DMS153 (cell line): ENCODE data around the gene COX6B1.
"Not testable (repeated sequence)": the region's sequence is repeated elsewhere in the genome, so short reads cannot be mapped to it uniquely, and the experiment has no call there.

Source experiments
- DNase-seq: peaks from one replicate; lab custom pipeline; 2025; lab: John Stamatoyannopoulos, UW

COX6B1 gene, protein sequence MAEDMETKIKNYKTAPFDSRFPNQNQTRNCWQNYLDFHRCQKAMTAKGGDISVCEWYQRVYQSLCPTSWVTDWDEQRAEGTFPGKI

GRCh38 chr19:35648017-35648961 is at the start of gene COX6B1:
TSS of gene COX6B1 (plus strand) at chr19:35648323. CDS start at chr19:35651244, 2,921 bp downstream.
- peak; percentile 98 for DNase-seq

GRCh38 chr19:35601971-35602370 is 46.2 kb upstream of the COX6B1 start:
- DNase-seq, result no peak

DNA sequence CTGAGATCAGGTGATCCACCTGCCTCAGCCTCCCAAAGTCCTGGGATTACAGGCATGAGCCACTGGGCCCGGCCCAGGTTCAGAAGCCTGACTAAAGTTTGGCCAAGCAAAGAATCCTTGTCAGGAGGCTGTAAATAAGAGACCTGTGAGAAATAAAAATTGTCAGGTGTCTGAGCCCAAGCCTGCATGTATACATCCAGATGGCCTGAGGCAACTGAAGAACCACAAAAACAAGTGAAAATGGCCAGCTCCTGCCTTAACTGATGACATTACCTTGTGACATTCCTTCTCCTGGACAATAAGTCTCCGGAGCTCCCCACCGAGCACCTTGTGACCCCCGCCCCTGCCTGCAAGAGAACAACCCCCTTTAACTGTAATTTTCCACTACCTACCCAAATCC is 43.7 kb upstream of the COX6B1 start:
- DNase-seq, result not testable (repeated sequence)

GRCh38 chr19:35607170-35607569 is 41.0 kb upstream of the COX6B1 start:
- DNase-seq, result not testable (repeated sequence)

- DNase-seq, result no peak
Measured at GRCh38 chr19:35607661-35608060, 40.5 kb upstream of the COX6B1 start.

DNA sequence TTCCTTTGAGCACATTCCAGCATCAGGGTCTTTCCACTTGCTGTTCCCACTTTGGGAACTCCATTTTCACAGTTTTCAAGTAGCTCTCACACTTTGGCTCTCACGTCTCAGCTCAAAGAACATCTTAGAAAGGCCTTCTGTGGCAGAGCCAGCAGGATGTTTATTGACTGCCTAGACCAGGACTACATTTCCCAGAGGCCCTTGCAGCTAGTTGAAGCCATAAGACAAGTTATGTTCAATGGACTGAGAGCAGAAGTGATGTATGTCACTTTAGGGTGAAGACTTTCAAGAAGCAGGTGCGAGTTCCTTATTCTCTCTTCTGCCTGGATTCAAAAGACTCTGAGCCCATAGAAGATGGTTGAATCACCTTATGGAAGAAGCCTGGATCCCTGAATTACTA is 39.9 kb upstream of the COX6B1 start:
- no peak for DNase-seq

DNA sequence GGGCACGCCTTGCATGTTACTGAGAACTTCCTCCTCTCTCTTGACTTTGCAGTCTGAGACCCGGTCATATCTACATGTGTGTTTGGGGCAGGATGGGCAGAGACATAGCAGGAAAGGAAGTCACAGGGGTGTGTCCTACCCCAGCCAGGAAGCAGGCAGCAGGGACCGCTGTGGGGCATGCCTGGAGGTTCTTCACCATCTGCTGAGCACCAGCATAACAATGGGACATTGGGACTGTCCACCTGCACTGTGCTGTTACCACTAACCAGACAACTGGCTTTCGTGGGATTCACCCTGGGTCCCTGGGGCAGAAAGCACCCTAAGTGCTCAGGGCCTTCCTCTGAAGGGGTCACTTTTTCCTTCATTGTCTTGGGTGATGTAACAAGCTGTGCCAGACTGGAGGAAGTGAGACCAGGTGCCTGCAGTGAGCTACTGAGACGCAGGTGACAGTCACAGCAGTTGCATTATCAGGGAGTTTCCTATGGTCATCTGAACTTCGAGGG is 38.2 kb upstream of the COX6B1 start:
- no peak for DNase-seq

GRCh38 chr19:35612224-35612558 is 35.9 kb upstream of the COX6B1 start:
- DNase-seq, result no peak

DNA sequence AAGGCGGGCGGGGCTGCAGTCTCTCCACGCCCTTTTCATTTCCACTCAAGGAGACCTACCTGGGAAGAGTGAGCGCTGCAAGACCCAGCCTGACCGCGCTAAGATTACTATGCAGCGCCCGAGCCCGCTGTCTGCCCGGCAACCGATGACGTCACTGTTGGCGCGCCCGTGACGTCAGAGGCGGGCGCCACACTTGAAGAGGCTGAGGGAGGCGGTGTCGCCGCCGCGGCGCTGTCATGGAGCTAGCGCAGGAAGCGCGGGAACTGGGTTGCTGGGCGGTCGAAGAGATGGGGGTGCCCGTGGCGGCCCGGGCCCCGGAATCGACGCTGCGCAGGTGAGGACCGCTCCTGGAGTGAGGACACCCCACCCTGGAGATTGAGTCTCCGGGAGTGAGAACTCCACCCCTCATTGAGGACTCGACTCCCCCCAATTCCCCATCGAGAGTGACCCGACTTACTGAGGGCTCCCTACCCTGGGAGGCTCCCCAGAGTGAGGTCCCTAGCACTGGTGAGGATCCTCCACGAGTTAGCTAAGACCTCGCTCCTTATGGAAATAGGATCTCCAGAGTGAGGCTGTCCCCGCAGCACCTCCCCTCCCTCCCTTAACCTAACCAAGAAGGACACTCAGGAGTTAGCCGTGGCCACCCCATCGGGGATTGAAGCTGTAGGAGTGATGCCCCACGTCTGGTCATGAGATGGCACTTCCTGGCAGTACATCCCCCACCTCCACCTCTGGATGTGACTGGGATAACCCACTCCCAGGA is 35.4 kb upstream of the COX6B1 start, which contains the start of gene HAUS5:
Gene HAUS5 (plus strand): TSS at position 177 of the 763 bp plus-strand sequence. CDS start 60 bp downstream, at position 237.
- DNase-seq, result peak; percentile 88

- no peak for DNase-seq
Measured at GRCh38 chr19:35613574-35613973, 34.5 kb upstream of the COX6B1 start.

- no peak for DNase-seq
Measured at GRCh38 chr19:35615036-35615435, 33.1 kb upstream of the COX6B1 start.

DNA sequence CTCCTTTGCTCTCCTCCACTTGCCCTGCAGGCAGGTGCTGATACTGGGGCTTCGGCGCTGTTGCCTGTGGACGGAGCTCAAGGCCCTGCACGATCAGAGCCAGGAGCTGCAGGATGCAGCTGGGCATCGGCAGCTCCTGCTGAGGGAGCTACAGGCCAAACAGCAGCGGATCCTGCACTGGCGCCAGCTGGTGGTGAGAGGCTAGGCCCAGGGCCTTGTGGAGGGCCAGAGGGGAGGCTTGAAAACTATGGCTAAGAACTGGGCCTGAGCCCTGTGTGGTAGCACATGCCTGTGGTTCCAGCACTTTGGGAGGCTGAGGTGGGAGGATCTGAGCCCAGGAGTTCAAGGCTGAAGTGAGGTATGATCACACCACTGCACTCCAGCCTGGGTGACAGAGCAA is 29.3 kb upstream of the COX6B1 start:
- no peak for DNase-seq

DNA sequence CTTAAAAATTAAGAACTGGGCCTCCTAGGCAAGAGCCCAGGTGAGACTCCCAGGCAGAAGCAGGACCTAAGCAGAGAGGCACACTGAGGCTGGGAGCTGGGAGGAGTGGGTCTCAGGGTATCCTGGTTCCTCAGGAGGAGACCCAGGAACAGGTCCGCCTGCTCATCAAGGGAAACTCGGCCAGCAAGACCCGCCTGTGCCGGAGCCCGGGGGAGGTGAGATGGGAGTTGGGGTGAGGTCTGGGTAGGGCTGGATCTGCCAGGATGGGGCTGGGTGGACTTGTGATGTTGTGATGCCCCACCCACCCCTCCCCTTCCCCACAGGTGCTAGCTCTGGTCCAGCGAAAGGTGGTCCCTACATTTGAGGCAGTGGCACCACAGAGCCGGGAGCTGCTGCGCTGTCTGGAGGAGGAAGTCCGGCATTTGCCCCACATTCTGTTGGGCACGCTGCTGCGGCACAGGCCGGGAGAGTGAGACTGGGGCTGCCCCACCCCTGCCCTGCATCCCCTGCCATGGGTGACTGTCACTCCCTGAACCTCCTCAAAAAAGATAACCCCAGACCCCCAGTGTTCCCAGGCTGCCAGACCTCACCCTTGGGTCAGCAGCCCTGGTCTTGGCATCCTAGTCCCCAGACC is 28.7 kb upstream of the COX6B1 start:
- DNase-seq, result no peak

DNA sequence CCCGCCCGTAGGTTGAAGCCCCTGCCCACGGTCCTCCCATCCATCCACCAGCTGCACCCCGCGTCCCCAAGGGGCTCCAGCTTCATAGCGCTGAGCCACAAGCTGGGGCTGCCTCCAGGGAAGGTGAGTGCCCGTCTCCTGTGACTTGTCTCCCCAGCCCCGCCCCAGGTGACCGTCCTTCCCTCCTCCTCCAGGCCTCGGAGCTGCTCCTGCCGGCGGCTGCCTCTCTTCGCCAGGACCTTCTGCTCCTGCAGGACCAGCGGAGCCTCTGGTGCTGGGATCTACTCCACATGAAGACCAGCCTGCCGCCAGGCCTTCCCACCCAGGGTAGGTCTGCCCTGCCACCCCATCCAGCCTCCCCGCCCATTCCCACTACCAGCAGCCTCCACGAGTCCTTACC is 28.1 kb upstream of the COX6B1 start:
- DNase-seq, result no peak

- no peak for DNase-seq
Measured at GRCh38 chr19:35621708-35622107, 26.4 kb upstream of the COX6B1 start.

- no peak for DNase-seq
Measured at GRCh38 chr19:35622750-35623149, 25.4 kb upstream of the COX6B1 start.

DNA sequence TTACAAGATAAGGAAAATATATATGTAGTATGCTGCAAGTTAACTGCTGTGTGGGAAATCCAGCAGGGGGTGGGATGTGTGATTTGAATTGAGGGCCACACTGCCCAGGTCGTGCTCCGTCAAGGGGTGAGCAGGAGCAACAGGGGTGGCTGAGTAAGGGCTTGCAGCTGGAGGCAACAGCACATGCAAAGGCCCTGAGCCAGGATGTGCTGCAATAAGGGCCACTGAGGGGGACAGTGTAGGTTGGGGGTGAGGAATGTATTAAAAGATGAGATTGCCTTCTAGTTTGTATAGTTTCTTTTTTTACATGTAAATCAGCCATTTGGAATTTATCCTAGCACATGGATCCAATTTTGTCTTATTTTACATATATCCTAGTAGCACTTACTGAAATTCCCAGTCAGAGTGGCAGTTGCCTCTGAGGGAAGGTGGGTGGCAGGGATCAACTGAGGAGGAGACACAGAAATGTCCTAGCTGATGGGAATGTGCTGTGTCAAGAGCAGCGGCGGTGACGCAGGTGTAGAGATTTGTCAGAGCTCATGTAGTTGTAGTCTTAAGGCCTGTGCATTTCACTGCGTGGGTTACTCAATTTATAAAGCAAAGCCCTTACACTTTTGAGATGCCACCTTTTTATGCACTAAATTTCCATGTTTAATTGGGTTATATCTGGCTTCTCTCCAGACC is 24.7 kb upstream of the COX6B1 start:
- DNase-seq, result no peak

GRCh38 chr19:35628264-35628564 is 19.9 kb upstream of the COX6B1 start:
- DNase-seq, result no peak

- DNase-seq, result peak; percentile 97
Measured at GRCh38 chr19:35628565-35629331, 19.4 kb upstream of the COX6B1 start, which contains the start of gene RBM42. TSS of gene RBM42 (plus strand) at chr19:35629036. CDS start at chr19:35629154, 118 bp downstream.

DNA sequence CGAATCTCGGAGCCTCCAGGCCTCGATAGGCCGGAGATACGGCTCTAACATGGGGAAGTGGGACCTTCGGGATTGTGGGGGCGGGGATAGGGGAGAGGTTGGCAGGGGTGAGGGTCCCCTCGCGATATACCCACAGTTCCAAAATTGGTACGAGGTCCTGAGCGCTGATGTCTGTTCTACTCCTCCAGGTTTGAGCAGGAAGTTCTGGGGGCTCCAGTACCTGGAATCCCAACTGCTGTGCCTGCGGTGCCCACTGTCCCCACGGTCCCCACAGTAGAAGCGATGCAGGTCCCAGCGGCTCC is 18.8 kb upstream of the COX6B1 start:
- no peak for DNase-seq
